ENCODE data around the gene SLC48A1. TPM values are rescaled to one million over a fixed set of nuclear protein-coding genes. Genes with fewer than 3 reads are reported as not detected.

The SLC48A1 gene
- total RNA-seq, 3 donors from 2014 or later (not counting 1 experiment from before 2014, with no cell fraction given) = 2.0 to 4.4 (median 3.4) TPM

- DNase-seq = no peak
- Mint-ChIP-seq H3K36me3 (no peaks in the 10 kb centered on the region), H3K27me3 (ENCODE audit: low read depth in 2 of 2) (peaks cover 5 to 8% of the 10 kb centered on the region in 2 donors), H3K27ac (no peak overlapping the region), H3K4me1 (peaks cover 9 to 12% of the 10 kb centered on the region in 2 donors), H3K9me3 (no peaks in the 10 kb centered on the region), H3K4me3 (no peak overlapping the region)
- intact Hi-C loops (cut with micrococcal nuclease) = no loop called here
- Histone ChIP-seq H3K27me3 (ENCODE audit: control insufficient read depth, insufficient read depth, low read length) (peaks cover 3% of the 10 kb centered on the region), H3K9me3 (ENCODE audit: control insufficient read depth, insufficient read depth, low read length) (no peaks in the 10 kb centered on the region), H3K36me3 (ENCODE audit: control insufficient read depth, insufficient read depth, low read length) (no peaks in the 10 kb centered on the region), H3K4me1 (ENCODE audit: control insufficient read depth, insufficient read depth, low read length) (peaks cover 26% of the 10 kb centered on the region), H3K4me3 (ENCODE audit: low read length) (no peak overlapping the region), H3K27ac (ENCODE audit: low read length) (no peak overlapping the region)
- TF ChIP-seq CTCF (IDR thresholded peaks at IDR 0.05) = no peak
- WGBS (ENCODE audit: insufficient coverage) = 93% methylated on average over 3 of the region's 3 CpGs
- ATAC-seq = no peak
Measured at GRCh38 chr12:47770086-47770726, 2.8 kb upstream of the SLC48A1 start.

DNA sequence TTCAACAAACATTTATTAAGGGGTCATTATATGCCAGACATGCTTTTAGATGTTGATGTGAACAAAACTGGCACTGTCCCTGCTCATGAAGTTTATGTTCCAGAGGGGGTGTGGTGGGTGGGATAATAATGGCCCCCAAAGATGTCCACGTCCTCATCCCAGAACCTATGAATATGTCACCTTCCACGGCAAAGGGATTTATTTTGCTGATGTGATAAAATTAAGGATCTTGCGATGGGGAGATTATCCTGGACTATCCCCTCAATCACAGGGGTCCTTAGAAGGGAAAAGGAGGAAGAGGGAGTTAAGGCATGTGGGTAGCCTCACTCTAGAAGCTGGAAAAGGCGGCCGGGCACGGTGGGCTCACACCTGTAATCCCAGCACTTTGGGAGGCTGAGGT lies 1.7 kb upstream of the SLC48A1 start:
- no peaks in the 10 kb centered on the region for H3K9me3 ChIP-seq (ENCODE audit: control insufficient read depth, insufficient read depth, low read length)
- no peak overlapping the region for H3K27ac ChIP-seq (ENCODE audit: low read length)
- intact Hi-C loops (cut with micrococcal nuclease) = no loop called here
- Mint-ChIP-seq H3K9me3 (no peaks in the 10 kb centered on the region), H3K27me3 (ENCODE audit: low read depth in 2 of 2) (peaks cover 5 to 10% of the 10 kb centered on the region in 2 donors), H3K4me1 (peaks cover 9 to 17% of the 10 kb centered on the region in 2 donors), H3K36me3 (no peaks in the 10 kb centered on the region), H3K4me3 (peak overlapping the region; percentile 85), H3K27ac (no peak overlapping the region)
- TF ChIP-seq CTCF (IDR thresholded peaks at IDR 0.05) = no peak
- DNase-seq (no peak), ATAC-seq (no peak)
- 95% methylated on average over 5 of the region's 6 CpGs for WGBS (ENCODE audit: insufficient coverage)
- peaks cover 3% of the 10 kb centered on the region for H3K27me3 ChIP-seq (ENCODE audit: control insufficient read depth, insufficient read depth, low read length)
- no peaks in the 10 kb centered on the region for H3K36me3 ChIP-seq (ENCODE audit: control insufficient read depth, insufficient read depth, low read length)
- H3K4me3 ChIP-seq (ENCODE audit: low read length) = no peak overlapping the region
- H3K4me1 ChIP-seq (ENCODE audit: control insufficient read depth, insufficient read depth, low read length) = peaks cover 28% of the 10 kb centered on the region

- no peak for TF ChIP-seq CTCF (IDR thresholded peaks at IDR 0.05)
- 94% methylated on average over 12 of the region's 13 CpGs for WGBS (ENCODE audit: insufficient coverage)
- peak overlapping the region in 1 of 2 donors; percentile 37 for H3K27ac Mint-ChIP-seq
- H3K27me3 Mint-ChIP-seq (ENCODE audit: low read depth in 2 of 2) = peaks cover 4 to 10% of the 10 kb centered on the region in 2 donors
- no peak for DNase-seq
- Histone ChIP-seq H3K4me1 (ENCODE audit: control insufficient read depth, insufficient read depth, low read length) (peaks cover 27% of the 10 kb centered on the region), H3K36me3 (ENCODE audit: control insufficient read depth, insufficient read depth, low read length) (no peaks in the 10 kb centered on the region), H3K27me3 (ENCODE audit: control insufficient read depth, insufficient read depth, low read length) (peaks cover 3% of the 10 kb centered on the region), H3K9me3 (ENCODE audit: control insufficient read depth, insufficient read depth, low read length) (no peaks in the 10 kb centered on the region), H3K27ac (ENCODE audit: low read length) (no peak overlapping the region), H3K4me3 (ENCODE audit: low read length) (no peak overlapping the region)
- no peaks in the 10 kb centered on the region for H3K9me3 Mint-ChIP-seq
- ATAC-seq = no peak
- H3K36me3 Mint-ChIP-seq = no peaks in the 10 kb centered on the region
- peaks cover 9 to 17% of the 10 kb centered on the region in 2 donors for H3K4me1 Mint-ChIP-seq
- H3K4me3 Mint-ChIP-seq = peak overlapping the region; percentile 85
- intact Hi-C loops (cut with micrococcal nuclease) = no loop called here
Measured at GRCh38 chr12:47772094-47772660, 861 bp upstream of the SLC48A1 start.
